IPS-20b (cell line): ENCODE data around the gene CEP128.

Experiments
- H3K27ac ChIP-seq: one replicate; pipeline ENCODE4 v1.5.1; 2013; ENCODE audit warnings: low read length
- H3K27me3 ChIP-seq: 2 replicates; pipeline ENCODE4 v1.6.1; 2013; ENCODE audit warnings: mild to moderate bottlenecking, low read length, inconsistent platforms; ENCODE audit not compliant: insufficient read depth
- H3K36me3 ChIP-seq: 2 replicates; pipeline ENCODE4 v1.6.1; 2013; ENCODE audit warnings: low read depth, mild to moderate bottlenecking, inconsistent platforms, low read length, moderate library complexity; ENCODE audit not compliant: insufficient read depth
- H3K4me1 ChIP-seq: 2 replicates; pipeline ENCODE4 v1.6.1; 2013; ENCODE audit warnings: mild to moderate bottlenecking, control low read depth, inconsistent platforms, low read length, moderate library complexity; ENCODE audit not compliant: insufficient read depth
- H3K4me3 ChIP-seq: 2 replicates; pipeline ENCODE4 v1.5.1; 2013; ENCODE audit warnings: mild to moderate bottlenecking, low read length, inconsistent platforms
- H3K9ac ChIP-seq: 2 replicates; pipeline ENCODE4 v1.6.1; 2013; ENCODE audit warnings: low read depth, mild to moderate bottlenecking, inconsistent platforms, low read length, moderate library complexity
- H3K9me3 ChIP-seq: 2 replicates; pipeline ENCODE4 v1.6.1; 2013; ENCODE audit warnings: mild to moderate bottlenecking, low read depth, low read length, inconsistent platforms; ENCODE audit not compliant: insufficient read depth

The CEP128 gene

GRCh38 chr14:80627745-80628144 lies 313.8 kb downstream of the CEP128 start:
- H3K36me3 ChIP-seq = no peaks in the 10 kb centered on the region
- H3K9me3 ChIP-seq = no peaks in the 10 kb centered on the region
- no peaks in the 10 kb centered on the region for H3K27me3 ChIP-seq
- no peak overlapping the region for H3K27ac ChIP-seq
- no peak overlapping the region for H3K4me3 ChIP-seq
- H3K9ac ChIP-seq = no peak overlapping the region
- no peaks in the 10 kb centered on the region for H3K4me1 ChIP-seq

GRCh38 chr14:80624581-80624980 lies 317.0 kb downstream of the CEP128 start:
- Histone ChIP-seq H3K9ac (no peak overlapping the region), H3K4me1 (peaks cover 6% of the 10 kb centered on the region; the same call in 1 of the 2 replicates), H3K27ac (no peak overlapping the region), H3K36me3 (no peaks in the 10 kb centered on the region), H3K9me3 (no peaks in the 10 kb centered on the region), H3K4me3 (no peak overlapping the region), H3K27me3 (no peaks in the 10 kb centered on the region)

- Histone ChIP-seq H3K9ac (no peak overlapping the region), H3K4me1 (peaks cover 6% of the 10 kb centered on the region; the same call in 1 of the 2 replicates), H3K27ac (no peak overlapping the region), H3K36me3 (no peaks in the 10 kb centered on the region), H3K4me3 (no peak overlapping the region), H3K9me3 (no peaks in the 10 kb centered on the region), H3K27me3 (no peaks in the 10 kb centered on the region)
These were observed 319.8 kb downstream of the CEP128 start for GRCh38 chr14:80621701-80622100.

GRCh38 chr14:80620434-80620833 lies 321.1 kb downstream of the CEP128 start:
- H3K27me3 ChIP-seq = no peaks in the 10 kb centered on the region
- peaks cover 6% of the 10 kb centered on the region; the same call in 1 of the 2 replicates for H3K4me1 ChIP-seq
- H3K4me3 ChIP-seq = no peak overlapping the region
- no peak overlapping the region for H3K9ac ChIP-seq
- H3K27ac ChIP-seq = no peak overlapping the region
- no peaks in the 10 kb centered on the region for H3K9me3 ChIP-seq
- H3K36me3 ChIP-seq = no peaks in the 10 kb centered on the region

- Histone ChIP-seq H3K9ac (no peak overlapping the region), H3K36me3 (no peaks in the 10 kb centered on the region), H3K27me3 (no peaks in the 10 kb centered on the region), H3K9me3 (no peaks in the 10 kb centered on the region), H3K4me1 (peaks cover 6% of the 10 kb centered on the region; the same call in 1 of the 2 replicates), H3K27ac (no peak overlapping the region), H3K4me3 (no peak overlapping the region)
These were observed 322.7 kb downstream of the CEP128 start for GRCh38 chr14:80618751-80619329.

- H3K9ac ChIP-seq = no peak overlapping the region
- H3K4me1 ChIP-seq = peaks cover 4% of the 10 kb centered on the region; the same call in 1 of the 2 replicates
- H3K4me3 ChIP-seq = no peak overlapping the region
- no peak overlapping the region for H3K27ac ChIP-seq
- no peaks in the 10 kb centered on the region for H3K9me3 ChIP-seq
- no peaks in the 10 kb centered on the region for H3K36me3 ChIP-seq
- no peaks in the 10 kb centered on the region for H3K27me3 ChIP-seq
These were observed 325.7 kb downstream of the CEP128 start for GRCh38 chr14:80615831-80616230.

DNA sequence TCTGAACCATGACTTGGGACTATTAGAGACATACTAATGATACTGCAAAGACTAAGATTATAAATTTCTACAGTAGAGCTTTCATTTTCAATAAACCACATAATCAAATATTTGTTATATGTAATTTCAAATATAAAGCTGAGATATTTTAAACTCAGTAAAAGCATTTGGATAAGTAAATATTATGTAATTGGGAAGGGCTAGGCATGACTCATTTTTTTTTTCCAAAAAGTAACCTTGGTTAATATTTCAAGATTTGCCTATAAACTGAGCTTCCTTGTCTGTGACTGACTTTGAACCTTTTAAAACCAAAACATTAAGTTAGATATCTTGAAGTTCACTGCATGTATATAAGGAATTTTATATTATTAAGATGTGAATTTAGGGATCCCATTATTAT lies 332.5 kb downstream of the CEP128 start:
- H3K27ac ChIP-seq = no peak overlapping the region
- H3K4me3 ChIP-seq = no peak overlapping the region
- H3K4me1 ChIP-seq = no peaks in the 10 kb centered on the region
- H3K9me3 ChIP-seq = no peaks in the 10 kb centered on the region
- H3K36me3 ChIP-seq = no peaks in the 10 kb centered on the region
- H3K27me3 ChIP-seq = no peaks in the 10 kb centered on the region
- no peak overlapping the region for H3K9ac ChIP-seq

DNA sequence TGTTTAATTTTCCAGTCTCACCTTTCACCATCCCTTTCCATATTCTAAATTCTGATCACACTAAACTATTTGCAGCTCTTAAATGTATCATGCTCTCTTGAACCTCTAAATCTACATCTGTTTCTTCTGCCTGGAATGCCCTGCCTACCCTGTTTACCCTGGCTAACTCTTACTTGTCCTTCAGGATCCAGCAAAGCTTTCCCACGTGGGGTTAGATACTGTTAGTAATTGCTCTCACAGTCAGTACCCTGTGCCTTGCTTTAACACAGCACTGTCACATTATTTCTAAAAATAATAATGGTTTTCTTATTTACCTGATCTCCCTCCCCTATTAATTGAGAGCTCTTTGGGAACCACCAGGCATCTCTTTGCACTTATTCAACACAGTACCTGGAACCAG lies 333.0 kb downstream of the CEP128 start:
- Histone ChIP-seq H3K4me1 (no peaks in the 10 kb centered on the region), H3K27me3 (no peaks in the 10 kb centered on the region), H3K4me3 (no peak overlapping the region), H3K9me3 (no peaks in the 10 kb centered on the region), H3K9ac (no peak overlapping the region), H3K36me3 (no peaks in the 10 kb centered on the region), H3K27ac (no peak overlapping the region)

DNA sequence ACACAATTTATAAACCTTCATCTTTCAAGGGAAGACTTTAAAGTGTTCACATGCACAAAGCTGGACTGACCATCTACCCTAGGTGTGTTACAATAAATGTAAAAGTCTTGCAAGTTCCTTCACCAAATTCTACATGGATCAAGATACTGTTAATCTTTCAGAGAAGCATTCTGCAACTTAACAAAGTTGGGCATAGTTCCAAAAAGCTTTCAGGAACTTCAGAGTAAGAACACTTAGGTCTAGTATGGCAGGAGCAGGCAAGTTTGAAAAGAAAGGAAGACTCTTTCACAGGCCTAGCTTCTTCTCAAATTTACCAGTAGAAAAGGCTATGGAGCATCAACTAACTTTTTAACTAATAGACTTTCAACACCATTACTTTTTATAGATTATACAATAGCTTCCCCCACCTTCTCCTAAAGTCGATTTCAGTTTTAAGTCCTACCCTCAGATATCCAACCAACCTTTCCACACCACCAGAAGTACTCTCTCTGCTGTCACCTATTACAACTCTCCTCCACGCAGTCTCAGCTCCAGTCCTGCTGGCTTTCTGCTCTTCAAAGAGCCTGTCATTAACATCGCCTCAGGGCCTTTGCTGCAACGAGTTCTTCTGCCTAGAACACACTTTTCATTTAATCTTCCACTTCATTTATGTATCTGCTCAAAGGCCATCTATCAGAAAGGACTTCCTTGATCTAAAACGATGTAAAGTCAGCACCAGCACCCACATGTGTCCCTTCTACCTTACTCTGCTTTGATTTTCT lies 333.9 kb downstream of the CEP128 start:
- no peak overlapping the region for H3K9ac ChIP-seq
- H3K4me3 ChIP-seq = no peak overlapping the region
- H3K4me1 ChIP-seq = no peaks in the 10 kb centered on the region
- H3K27ac ChIP-seq = no peak overlapping the region
- no peaks in the 10 kb centered on the region for H3K36me3 ChIP-seq
- H3K27me3 ChIP-seq = no peaks in the 10 kb centered on the region
- H3K9me3 ChIP-seq = no peaks in the 10 kb centered on the region

DNA sequence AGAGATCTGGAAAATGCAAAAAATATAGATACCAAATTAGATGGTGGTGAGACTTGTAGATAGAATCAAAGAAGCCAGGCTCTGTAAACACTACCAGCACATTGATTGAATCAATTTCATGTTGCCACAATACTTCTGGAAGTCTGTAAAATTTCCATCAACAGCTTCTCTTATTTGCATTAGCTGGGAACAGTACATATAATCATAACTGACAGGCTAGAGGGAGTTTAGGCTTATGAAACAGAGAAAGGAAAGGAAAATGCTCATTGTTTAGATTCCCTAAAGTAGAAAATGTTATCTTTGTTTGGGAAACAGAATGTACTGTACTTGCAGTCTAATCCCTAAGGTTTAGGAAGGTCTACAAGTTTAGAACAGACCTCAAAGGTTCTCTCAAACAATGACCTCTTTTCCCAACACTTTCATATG lies 335.2 kb downstream of the CEP128 start:
- H3K4me1 ChIP-seq = no peaks in the 10 kb centered on the region
- H3K9ac ChIP-seq = no peak overlapping the region
- H3K4me3 ChIP-seq = no peak overlapping the region
- no peaks in the 10 kb centered on the region for H3K9me3 ChIP-seq
- H3K27me3 ChIP-seq = no peaks in the 10 kb centered on the region
- H3K27ac ChIP-seq = no peak overlapping the region
- H3K36me3 ChIP-seq = no peaks in the 10 kb centered on the region

GRCh38 chr14:80605536-80605935 lies 336.0 kb downstream of the CEP128 start:
- no peaks in the 10 kb centered on the region for H3K9me3 ChIP-seq
- H3K36me3 ChIP-seq = no peaks in the 10 kb centered on the region
- H3K4me1 ChIP-seq = no peaks in the 10 kb centered on the region
- no peak overlapping the region for H3K4me3 ChIP-seq
- H3K9ac ChIP-seq = no peak overlapping the region
- H3K27me3 ChIP-seq = no peaks in the 10 kb centered on the region
- no peak overlapping the region for H3K27ac ChIP-seq

GRCh38 chr14:80602946-80603345 lies 338.6 kb downstream of the CEP128 start:
- Histone ChIP-seq H3K4me1 (no peaks in the 10 kb centered on the region), H3K9ac (no peak overlapping the region), H3K4me3 (no peak overlapping the region), H3K9me3 (no peaks in the 10 kb centered on the region), H3K27ac (no peak overlapping the region), H3K36me3 (no peaks in the 10 kb centered on the region), H3K27me3 (no peaks in the 10 kb centered on the region)
